ENCODE data around the gene NME7.

The NME7 gene

GRCh38 chr1:169115891-169116585 lies 251.6 kb downstream of the NME7 start:
- Histone ChIP-seq H3K27ac (peak overlapping the region in 16 of 21 experiments; percentile 6 to 83 (median 50)), H3K4me3 (peak overlapping the region in 2 of 7 experiments; percentile 5 to 13)

- Histone ChIP-seq H3K27ac (peak overlapping the region in 3 of 21 experiments; percentile 2 to 36 (median 16)), H3K4me3 (no peak overlapping the region)
Measured at GRCh38 chr1:169113613-169114119, 253.9 kb downstream of the NME7 start.

- peak overlapping the region in 1 of 21 experiments; percentile 9 for H3K27ac ChIP-seq
- no peak overlapping the region for H3K4me3 ChIP-seq
Measured at GRCh38 chr1:169112241-169112640, 255.4 kb downstream of the NME7 start.

GRCh38 chr1:169111472-169111871 lies 256.1 kb downstream of the NME7 start:
- Histone ChIP-seq H3K4me3 (no peak overlapping the region), H3K27ac (peak overlapping the region in 2 of 21 experiments; percentile 1 to 9)

GRCh38 chr1:169110689-169111447 lies 256.7 kb downstream of the NME7 start:
- Histone ChIP-seq H3K4me3 (no peak overlapping the region), H3K27ac (peak overlapping the region in 4 of 21 experiments; percentile 1 to 85 (median 31))

- peak overlapping the region in 9 of 21 experiments; percentile 7 to 86 (median 53) for H3K27ac ChIP-seq
- peak overlapping the region in 2 of 7 experiments; percentile 82 to 92 for H3K4me3 ChIP-seq
Measured at GRCh38 chr1:169110236-169110635, 257.4 kb downstream of the NME7 start.

- peak overlapping the region in 3 of 7 experiments; percentile 0 to 92 (median 82) for H3K4me3 ChIP-seq
- H3K27ac ChIP-seq: peak overlapping the region in 14 of 21 experiments; percentile 18 to 86 (median 72)
Measured at GRCh38 chr1:169109561-169110134, 257.9 kb downstream of the NME7 start.

GRCh38 chr1:169108863-169109560 lies 258.6 kb downstream of the NME7 start:
- Histone ChIP-seq H3K4me3 (peak overlapping the region in 5 of 7 experiments; percentile 10 to 92 (median 78)), H3K27ac (peak overlapping the region in 15 of 21 experiments; percentile 18 to 86 (median 72))

GRCh38 chr1:169108223-169108622 lies 259.4 kb downstream of the NME7 start:
- peak overlapping the region in 18 of 21 experiments; percentile 17 to 89 (median 76) for H3K27ac ChIP-seq
- peak overlapping the region in 6 of 7 experiments; percentile 15 to 92 (median 78) for H3K4me3 ChIP-seq

- Histone ChIP-seq H3K4me3 (peak overlapping the region; percentile 69 to 92 (median 78)), H3K27ac (peak overlapping the region in 18 of 21 experiments; percentile 18 to 89 (median 80))
Measured at GRCh38 chr1:169107603-169108208, 259.9 kb downstream of the NME7 start.

- Histone ChIP-seq H3K27ac (peak overlapping the region; percentile 57 to 89 (median 81)), H3K4me3 (peak overlapping the region; percentile 69 to 92 (median 78))
Measured at GRCh38 chr1:169106921-169107602, 260.5 kb downstream of the NME7 start.

GRCh38 chr1:169106095-169106920 lies 261.3 kb downstream of the NME7 start, which contains the start of gene ATP1B1:
Gene ATP1B1, plus strand, starts transcription at chr1:169106690. Its CDS starts 140 bp downstream, at chr1:169106830.
- Histone ChIP-seq H3K27ac (peak within 1 kb of the TSS; percentile 57 to 89 (median 81)), H3K4me3 (peak within 1 kb of the TSS; percentile 69 to 92 (median 78))

- Histone ChIP-seq H3K4me3 (peak overlapping the region; percentile 69 to 92 (median 78)), H3K27ac (peak overlapping the region in 19 of 21 experiments; percentile 57 to 89 (median 81))
Measured at GRCh38 chr1:169105434-169106094, 262.0 kb downstream of the NME7 start.

- Histone ChIP-seq H3K27ac (peak overlapping the region in 1 of 21 experiments; percentile 86), H3K4me3 (peak overlapping the region in 1 of 7 experiments; percentile 92)
Measured at GRCh38 chr1:169105087-169105433, 262.5 kb downstream of the NME7 start.

- Histone ChIP-seq H3K27ac (no peak overlapping the region), H3K4me3 (no peak overlapping the region)
Measured at GRCh38 chr1:169103480-169103893, 264.1 kb downstream of the NME7 start.

- no peak overlapping the region for H3K4me3 ChIP-seq
Measured at GRCh38 chr1:169103002-169103401, 264.6 kb downstream of the NME7 start.

GRCh38 chr1:169102567-169102966 lies 265.0 kb downstream of the NME7 start:
- H3K4me3 ChIP-seq: no peak overlapping the region
- H3K27ac ChIP-seq: no peak overlapping the region

More at GRCh38 chr1:169103002-169103401, 264.6 kb downstream of the NME7 start:
- no peak overlapping the region for H3K27ac ChIP-seq

Data from skin epidermis (tissue), 12 donors.